HG02571 (cell line): ENCODE measurements around the gene FOXE3.
"Not testable (repeated sequence)": the region's sequence is repeated elsewhere in the genome, so short reads cannot be mapped to it uniquely, and the experiment has no call there.

Source experiments
- ATAC-seq: cut with Tn5 transposase; IDR thresholded peaks from one replicate; pipeline ENCODE4 v1.9.1; 2021; ENCODE audit warnings: mild to moderate bottlenecking, moderate library complexity; ENCODE audit not compliant: unreplicated experiment

FOXE3 gene

GRCh38 chr1:47445823-47446550, 29.9 kb downstream of the FOXE3 start:
- ATAC-seq, result no peak

- ATAC-seq, result no peak
These were observed 32.6 kb downstream of the FOXE3 start for GRCh38 chr1:47448462-47449222.

DNA sequence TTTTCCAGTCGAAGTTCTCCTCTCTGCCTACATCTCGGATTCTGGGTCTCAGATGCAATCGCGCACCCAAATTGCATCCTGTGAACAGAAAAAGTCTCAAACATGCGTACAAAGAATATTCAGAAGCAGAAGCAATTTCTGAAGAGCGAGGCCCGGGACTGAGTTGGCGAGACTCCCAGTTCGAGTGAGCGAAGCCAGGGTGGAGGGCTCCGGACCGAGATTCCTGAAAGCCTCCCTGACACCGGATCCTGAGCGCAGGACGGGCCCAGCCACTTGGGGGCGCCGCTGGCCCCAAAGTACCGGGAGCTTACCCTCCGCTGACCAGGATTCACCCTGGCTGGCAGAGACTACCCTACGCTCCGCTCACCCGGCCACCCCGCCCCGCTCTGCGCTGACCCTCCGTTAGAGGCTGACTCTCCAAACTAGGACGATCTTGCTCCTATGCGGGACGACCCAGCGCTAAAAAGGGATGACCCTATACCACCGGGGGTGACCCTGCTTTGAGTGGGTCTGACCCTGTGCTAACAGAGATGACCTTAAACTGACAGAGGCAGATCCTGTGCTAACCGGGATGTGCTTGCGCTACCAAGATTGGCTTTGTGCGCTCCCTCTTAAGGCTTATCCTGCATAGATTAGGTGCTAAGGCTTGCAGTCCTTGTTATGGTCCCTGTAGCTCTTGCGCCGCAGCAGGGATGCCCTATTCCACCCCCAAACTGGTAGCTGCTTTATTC, 33.9 kb downstream of the FOXE3 start:
- ATAC-seq, result no peak

DNA sequence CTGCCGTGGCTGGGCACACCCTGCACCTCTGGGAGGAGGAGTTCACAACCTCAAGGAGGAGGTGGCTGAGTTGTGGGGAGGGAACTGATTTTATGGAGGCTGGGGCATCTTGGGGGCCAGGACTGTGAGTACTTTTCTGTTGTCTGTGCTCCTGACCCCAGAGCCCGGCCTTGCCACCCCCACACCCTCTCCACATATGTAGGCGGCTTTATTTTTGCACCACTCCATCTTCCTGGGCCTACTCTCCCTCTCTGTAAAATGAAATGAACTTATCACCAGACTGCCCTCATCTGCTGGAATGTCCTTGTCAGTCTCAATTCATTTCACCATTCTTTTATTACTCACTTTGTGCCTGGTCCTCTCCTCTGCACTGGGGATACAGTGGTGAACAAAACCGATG, 34.5 kb downstream of the FOXE3 start:
- ATAC-seq, result no peak

DNA sequence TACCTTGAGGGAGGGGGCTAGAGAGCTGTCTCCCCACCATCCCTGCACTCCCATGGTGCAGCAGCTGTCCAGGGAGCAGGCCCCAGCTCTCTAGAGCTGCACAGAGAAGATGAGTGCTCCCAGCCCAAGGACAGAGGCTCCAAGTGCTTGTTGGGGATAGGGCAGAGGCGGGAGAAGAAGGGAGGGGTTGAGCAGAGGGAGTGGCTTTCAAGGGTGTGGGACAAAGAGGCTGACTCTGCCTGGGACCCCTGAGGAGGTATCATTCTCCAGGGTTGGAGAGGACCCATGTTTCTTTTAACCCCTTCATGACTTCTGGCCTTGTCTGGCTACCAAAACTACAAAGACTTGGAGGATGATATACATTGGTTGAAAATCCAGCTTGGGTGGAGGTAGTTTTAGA, 36.3 kb downstream of the FOXE3 start:
- ATAC-seq, result no peak

GRCh38 chr1:47453910-47454309, 37.8 kb downstream of the FOXE3 start:
- not testable (repeated sequence) for ATAC-seq

GRCh38 chr1:47456250-47456649, 40.2 kb downstream of the FOXE3 start:
- no peak for ATAC-seq

DNA sequence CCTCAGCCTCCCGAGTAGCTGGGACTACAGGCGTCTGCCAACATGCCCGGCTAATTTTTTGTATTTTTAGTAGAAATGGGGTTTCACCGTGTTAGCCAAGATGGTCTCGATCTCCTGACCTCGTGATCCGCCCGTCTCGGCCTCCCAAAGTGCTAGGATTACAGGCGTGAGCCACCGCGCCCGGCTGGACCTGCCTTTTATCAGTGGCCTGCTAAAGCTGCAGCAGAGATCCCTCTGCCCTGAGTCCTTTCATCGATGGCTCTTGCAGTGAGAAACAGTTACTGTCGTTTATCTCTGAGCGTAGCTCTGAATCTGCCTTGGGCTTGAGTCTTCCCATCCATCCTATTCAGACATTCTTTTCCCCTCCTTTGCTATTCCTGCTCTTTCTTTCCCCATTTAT, 41.5 kb downstream of the FOXE3 start:
- not testable (repeated sequence) for ATAC-seq

- ATAC-seq, result no peak
These were observed 43.2 kb downstream of the FOXE3 start for GRCh38 chr1:47459253-47459788.

DNA sequence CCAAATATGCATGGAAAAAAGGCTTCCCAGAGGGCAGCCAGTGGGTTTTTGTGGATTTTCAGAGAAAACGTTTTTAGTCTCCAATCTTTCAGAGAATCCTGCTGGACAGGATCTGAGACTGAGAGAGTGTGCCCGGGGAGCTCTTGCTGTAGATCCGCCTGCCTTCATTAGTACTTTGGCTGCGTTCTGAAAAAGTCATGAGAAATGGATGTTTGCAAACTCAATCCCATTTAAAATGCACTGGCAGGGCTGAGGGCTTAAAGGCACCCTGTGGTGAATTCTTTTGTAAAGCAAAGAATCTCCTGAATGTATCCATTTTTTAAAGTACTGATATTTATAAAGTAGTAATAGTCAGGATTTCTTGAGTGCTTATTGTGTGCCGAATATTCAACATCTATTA, 44.0 kb downstream of the FOXE3 start:
- no peak for ATAC-seq

DNA sequence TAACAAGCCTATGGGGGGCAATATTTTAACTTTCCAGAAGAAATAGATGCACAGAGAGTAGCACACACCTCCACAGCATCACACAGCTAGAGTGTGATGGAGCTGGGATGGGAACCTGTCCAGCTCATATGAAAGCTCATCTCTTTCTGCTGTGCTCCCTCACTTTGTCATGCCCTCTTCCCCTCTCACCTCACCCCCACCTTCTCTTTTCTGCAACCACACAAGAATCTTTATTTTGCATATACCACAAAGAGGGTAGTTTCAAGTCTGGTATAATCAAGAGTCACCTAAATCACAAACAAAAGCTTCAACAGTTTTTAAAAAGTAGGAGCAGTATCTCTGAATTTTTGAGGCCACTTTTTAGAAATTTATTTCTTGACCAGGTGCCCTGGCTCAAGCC, 44.4 kb downstream of the FOXE3 start:
- no peak for ATAC-seq

- no peak for ATAC-seq
These were observed 49.5 kb downstream of the FOXE3 start for GRCh38 chr1:47465605-47466004.
